Measurements from ENCODE around the gene GSTO1. TPM values are rescaled to one million over a fixed set of nuclear protein-coding genes. Genes with fewer than 3 reads are reported as not detected.

Gene GSTO1
- total and polyA plus RNA-seq, 2 donors (not counting 1 experiment from before 2014, with no cell fraction given), result 30.1 to 37.7 TPM

DNA sequence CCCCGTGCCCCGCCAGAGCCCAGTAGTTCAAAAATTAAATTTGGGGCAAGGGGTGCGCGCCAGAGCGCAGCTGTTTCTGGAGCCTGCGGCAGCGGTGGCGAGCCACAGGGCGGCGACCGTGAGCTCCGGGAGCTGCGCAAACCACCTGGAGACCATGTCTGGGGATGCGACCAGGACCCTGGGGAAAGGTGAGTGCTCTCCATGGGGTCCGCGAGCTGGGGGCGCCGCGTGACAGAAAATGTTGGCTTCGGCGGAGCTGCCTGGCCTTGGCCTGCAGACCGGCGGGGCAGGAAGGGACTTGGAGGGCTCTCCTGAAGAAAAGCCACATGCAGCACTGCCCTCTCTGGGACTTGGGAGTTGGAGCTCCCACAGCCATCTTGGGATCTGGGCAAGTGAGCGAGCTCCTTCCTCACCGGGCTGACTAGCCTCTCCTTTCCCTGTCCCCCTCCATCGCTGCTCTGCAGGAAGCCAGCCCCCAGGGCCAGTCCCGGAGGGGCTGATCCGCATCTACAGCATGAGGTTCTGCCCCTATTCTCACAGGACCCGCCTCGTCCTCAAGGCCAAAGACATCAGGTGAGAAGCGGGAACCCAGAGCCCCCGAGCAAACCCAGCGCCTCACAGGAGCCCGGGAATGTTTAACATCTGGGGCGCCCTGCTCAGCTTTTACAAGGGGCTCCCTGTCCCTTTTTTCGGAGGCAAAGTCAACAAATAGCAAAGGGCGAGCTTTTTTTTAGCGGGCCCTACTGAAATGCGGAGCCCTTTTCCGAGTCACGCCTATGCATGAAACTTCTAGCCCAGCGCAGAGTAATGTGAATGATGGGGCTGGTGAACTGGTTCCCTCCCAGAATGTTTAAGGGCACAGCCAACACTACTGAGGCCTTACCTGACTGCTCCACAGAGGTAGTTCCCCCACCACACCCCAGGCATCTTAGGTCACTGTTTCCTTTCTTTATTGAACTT, 20.4 kb downstream of the GSTO1 start:
- Histone ChIP-seq H3K36me3 (replicated peaks in 1 of 2; ENCODE audit: control extremely low read depth in 1 of 2, control insufficient read depth in 1 of 2, extremely low read depth in 1 of 2, insufficient read depth in 2 of 2, low read length in 1 of 2) (no peaks in the 10 kb centered on the region), H3K27ac (ENCODE audit: low read length in 2 of 2) (no peak overlapping the region), H3K27me3 (replicated peaks in 1 of 4; ENCODE audit: control extremely low read depth in 1 of 4, control insufficient read depth in 3 of 4, insufficient read depth in 4 of 4, low read length in 3 of 4) (peaks cover 0 to 23% (median 14%) of the 10 kb centered on the region in 4 experiments), H3K4me3 (ENCODE audit: control extremely low read depth in 1 of 5, extremely low read depth in 1 of 5, insufficient read depth in 1 of 5, low read depth in 2 of 5, low read length in 4 of 5) (no peak overlapping the region), H3K4me1 (ENCODE audit: control insufficient read depth in 2 of 2, insufficient read depth in 2 of 2, low read length in 2 of 2) (peaks cover 8 to 9% of the 10 kb centered on the region in 2 donors), H3K4me2 (replicated peaks; ENCODE audit: low read depth, low read length, poor library complexity, severe bottlenecking) (peak overlapping the region; percentile 66), H2AFZ (ENCODE audit: insufficient read depth, low read depth, low read length, poor library complexity, severe bottlenecking) (peak overlapping the region; percentile 39), H4K20me1 (ENCODE audit: control insufficient read depth, insufficient read depth, low read length, poor library complexity, severe bottlenecking) (no peaks in the 10 kb centered on the region), H3K79me2 (ENCODE audit: control insufficient read depth, insufficient read depth, low read length) (no peaks in the 10 kb centered on the region), H3K9ac (ENCODE audit: low read length) (no peak overlapping the region), H3K9me3 (ENCODE audit: control extremely low read depth in 1 of 3, control insufficient read depth in 2 of 3, insufficient read depth in 1 of 3, low read length in 2 of 3) (peaks cover 0 to 5% (median 0%) of the 10 kb centered on the region in 3 donors)
- no peak overlapping the region for H3K4me3 Mint-ChIP-seq
- DNase-seq (peak; percentile 64), ATAC-seq (ENCODE audit: low read depth) (peak; percentile 71)
- ChIA-PET POLR2A (interaction anchor here (0.6 kb wide), 1 partner anchor 61 kb away, joined by 3 read pairs; no protein-coding TSS in a partner anchor), CTCF (interaction anchor here (0.5 to 5.0 kb wide), 27 partner anchors 8 to 502 kb away, joined by 3 to 64 read pairs (median 5); partner anchors contain the start of genes CFAP58, GSTO1 and ITPRIP)
- TF ChIP-seq EZH2 (IDR thresholded peaks at IDR 0.05; ENCODE audit: borderline replicate concordance, insufficient read depth, low read depth, low read length, poor library complexity, severe bottlenecking), result no peak
- TF ChIP-seq, protein P1, sequence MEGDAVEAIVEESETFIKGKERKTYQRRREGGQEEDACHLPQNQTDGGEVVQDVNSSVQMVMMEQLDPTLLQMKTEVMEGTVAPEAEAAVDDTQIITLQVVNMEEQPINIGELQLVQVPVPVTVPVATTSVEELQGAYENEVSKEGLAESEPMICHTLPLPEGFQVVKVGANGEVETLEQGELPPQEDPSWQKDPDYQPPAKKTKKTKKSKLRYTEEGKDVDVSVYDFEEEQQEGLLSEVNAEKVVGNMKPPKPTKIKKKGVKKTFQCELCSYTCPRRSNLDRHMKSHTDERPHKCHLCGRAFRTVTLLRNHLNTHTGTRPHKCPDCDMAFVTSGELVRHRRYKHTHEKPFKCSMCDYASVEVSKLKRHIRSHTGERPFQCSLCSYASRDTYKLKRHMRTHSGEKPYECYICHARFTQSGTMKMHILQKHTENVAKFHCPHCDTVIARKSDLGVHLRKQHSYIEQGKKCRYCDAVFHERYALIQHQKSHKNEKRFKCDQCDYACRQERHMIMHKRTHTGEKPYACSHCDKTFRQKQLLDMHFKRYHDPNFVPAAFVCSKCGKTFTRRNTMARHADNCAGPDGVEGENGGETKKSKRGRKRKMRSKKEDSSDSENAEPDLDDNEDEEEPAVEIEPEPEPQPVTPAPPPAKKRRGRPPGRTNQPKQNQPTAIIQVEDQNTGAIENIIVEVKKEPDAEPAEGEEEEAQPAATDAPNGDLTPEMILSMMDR (IDR thresholded peaks at IDR 0.05), result peak; percentile 86
- H3K27me3 Mint-ChIP-seq, result peaks cover 23% of the 10 kb centered on the region
- H3K9me3 Mint-ChIP-seq (ENCODE audit: insufficient read depth), result no peaks in the 10 kb centered on the region
- 28% methylated on average over 42 of the region's 42 CpGs for WGBS (ENCODE audit: insufficient coverage)
- intact Hi-C loops (cut with micrococcal nuclease), result no loop called here
- no peak overlapping the region for H3K27ac Mint-ChIP-seq
- peaks cover 4% of the 10 kb centered on the region for H3K4me1 Mint-ChIP-seq
